ENCODE results near the gene PHLDA1. TPM values are rescaled to one million over a fixed set of nuclear protein-coding genes. Genes with fewer than 3 reads are reported as not detected.

The PHLDA1 gene
- total and polyA plus RNA-seq, 2 experiments from 2014 or later: 35.7 to 36.2 TPM

DNA sequence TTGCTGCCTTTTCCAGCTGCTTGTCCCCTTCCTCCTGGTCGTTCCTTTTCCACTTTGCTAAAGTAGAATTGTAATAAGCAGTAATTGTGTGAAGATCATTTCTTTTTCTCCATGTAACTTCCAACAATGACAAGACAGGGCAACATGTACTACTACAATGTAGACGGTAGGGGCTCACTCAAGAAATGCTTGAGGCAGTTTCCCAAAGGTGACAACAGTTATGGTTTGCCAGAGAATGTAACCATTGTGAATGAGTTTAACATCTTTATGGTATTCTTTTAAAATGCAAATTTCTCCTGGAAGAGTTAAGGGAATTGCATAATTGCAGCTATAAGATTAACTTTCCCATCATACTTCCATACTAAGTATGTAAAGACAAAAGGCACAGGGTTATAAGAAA lies 23.8 kb upstream of the PHLDA1 start:
- in situ Hi-C loops (cut with MboI): no loop called here
- H3K36me3 ChIP-seq (ENCODE audit: low read depth): peaks cover 93% of the 10 kb centered on the region
- H3K27ac ChIP-seq: no peak overlapping the region
- H3K9ac ChIP-seq: no peak overlapping the region
- no peak for DNase-seq
- H3K9me3 ChIP-seq (ENCODE audit: low read depth): no peaks in the 10 kb centered on the region
- H3K4me2 ChIP-seq (ENCODE audit: unreplicated experiment): no peak overlapping the region
- H3K9me2 ChIP-seq (ENCODE audit: insufficient read depth): no peaks in the 10 kb centered on the region
- H2AFZ ChIP-seq: no peak overlapping the region
- H3F3A ChIP-seq (ENCODE audit: insufficient read depth): peaks cover 38% of the 10 kb centered on the region; the same call in 1 of the 2 replicates
- no peaks in the 10 kb centered on the region for H4K20me1 ChIP-seq (ENCODE audit: insufficient read depth)
- WGBS, 2 experiments (ENCODE audit: low coverage in 1 of 2, low lambda C conversion rate in 2 of 2, missing lambda C conversion rate in 2 of 2): 74 to 80% methylated on average over 2 of the region's 2 CpGs
- no peak overlapping the region for H3K4me3 ChIP-seq
- TF ChIP-seq EZH2phosphoT487 (IDR thresholded peaks at IDR 0.05; ENCODE audit: insufficient read depth, low read depth) (no peak), EZH2 (IDR thresholded peaks at IDR 0.05; ENCODE audit: insufficient read depth, poor library complexity, severe bottlenecking) (no peak)
- no peaks in the 10 kb centered on the region for H3K27me3 ChIP-seq (replicated peaks; ENCODE audit: insufficient read depth)
- H3K79me2 ChIP-seq (ENCODE audit: insufficient read depth): peaks cover 95% of the 10 kb centered on the region
- peaks cover 5% of the 10 kb centered on the region; the same call in 1 of the 2 replicates for H3K4me1 ChIP-seq (ENCODE audit: insufficient read depth)

DNA sequence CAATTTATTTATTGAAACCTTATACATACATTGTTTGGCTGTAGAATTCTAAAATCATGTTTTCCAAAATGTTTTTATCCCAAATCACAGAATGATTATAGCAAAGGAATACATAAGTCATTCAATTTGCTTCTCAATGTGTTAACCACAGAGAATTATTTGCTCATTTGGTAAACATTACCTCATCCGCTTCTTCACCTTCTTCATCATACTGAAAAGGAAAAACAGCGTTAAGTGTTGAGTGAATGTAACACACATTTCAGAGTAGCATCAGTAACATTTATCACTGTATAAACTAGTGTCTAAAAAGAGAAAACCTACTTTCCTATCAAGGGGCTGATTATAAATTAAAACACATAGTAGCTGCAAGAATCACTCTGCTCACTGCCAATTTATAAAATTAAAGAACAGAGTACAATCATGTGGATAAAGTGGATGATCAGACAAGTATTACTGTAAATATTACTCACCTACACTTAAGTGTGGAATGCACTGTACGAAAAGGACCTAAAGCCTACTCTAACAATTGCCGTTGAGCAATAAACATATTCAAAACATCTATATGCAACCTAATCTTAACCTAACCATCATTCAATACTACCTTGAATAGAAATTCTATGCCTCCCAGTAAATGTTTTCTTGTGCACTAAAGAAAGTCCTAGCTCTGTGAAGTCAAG lies 18.1 kb upstream of the PHLDA1 start:
- Histone ChIP-seq H3F3A (ENCODE audit: insufficient read depth) (peaks cover 36% of the 10 kb centered on the region; the same call in 1 of the 2 replicates), H3K27me3 (replicated peaks; ENCODE audit: insufficient read depth) (no peaks in the 10 kb centered on the region), H3K4me3 (no peak overlapping the region), H3K9me2 (ENCODE audit: insufficient read depth) (no peaks in the 10 kb centered on the region), H3K9ac (no peak overlapping the region), H3K4me1 (ENCODE audit: insufficient read depth) (peaks cover 11% of the 10 kb centered on the region; the same call in 1 of the 2 replicates), H3K9me3 (ENCODE audit: low read depth) (no peaks in the 10 kb centered on the region), H3K4me2 (ENCODE audit: unreplicated experiment) (no peak overlapping the region), H2AFZ (no peak overlapping the region), H4K20me1 (ENCODE audit: insufficient read depth) (no peaks in the 10 kb centered on the region), H3K36me3 (ENCODE audit: low read depth) (peaks cover 96% of the 10 kb centered on the region), H3K27ac (no peak overlapping the region), H3K79me2 (ENCODE audit: insufficient read depth) (peaks cover 43% of the 10 kb centered on the region)
- 86 to 88% methylated on average over 4 of the region's 4 CpGs for WGBS, 2 experiments (ENCODE audit: low coverage in 1 of 2, low lambda C conversion rate in 2 of 2, missing lambda C conversion rate in 2 of 2)
- in situ Hi-C loops (cut with MboI): no loop called here
- no peak for DNase-seq
- TF ChIP-seq EZH2 (IDR thresholded peaks at IDR 0.05; ENCODE audit: insufficient read depth, poor library complexity, severe bottlenecking): no peak
- no peak for TF ChIP-seq EZH2phosphoT487 (IDR thresholded peaks at IDR 0.05; ENCODE audit: insufficient read depth, low read depth)

GRCh38 chr12:76047742-76048141 lies 16.2 kb upstream of the PHLDA1 start:
- peaks cover 11% of the 10 kb centered on the region; the same call in 1 of the 2 replicates for H3K4me1 ChIP-seq (ENCODE audit: insufficient read depth)
- H3K27me3 ChIP-seq (replicated peaks; ENCODE audit: insufficient read depth): no peaks in the 10 kb centered on the region
- H3K36me3 ChIP-seq (ENCODE audit: low read depth): peaks cover 93% of the 10 kb centered on the region
- no peaks in the 10 kb centered on the region for H3K9me2 ChIP-seq (ENCODE audit: insufficient read depth)
- no peak overlapping the region for H3K9ac ChIP-seq
- H3K79me2 ChIP-seq (ENCODE audit: insufficient read depth): peaks cover 24% of the 10 kb centered on the region
- H3F3A ChIP-seq (ENCODE audit: insufficient read depth): peaks cover 34% of the 10 kb centered on the region
- no peaks in the 10 kb centered on the region for H4K20me1 ChIP-seq (ENCODE audit: insufficient read depth)
- no peak overlapping the region for H3K4me3 ChIP-seq
- in situ Hi-C loops (cut with MboI): no loop called here
- no peaks in the 10 kb centered on the region for H3K9me3 ChIP-seq (ENCODE audit: low read depth)
- DNase-seq: peak; percentile 9
- no peak overlapping the region for H2AFZ ChIP-seq
- WGBS, 2 experiments (ENCODE audit: low coverage in 1 of 2, low lambda C conversion rate in 2 of 2, missing lambda C conversion rate in 2 of 2): 95 to 98% methylated on average over 2 of the region's 2 CpGs
- no peak for TF ChIP-seq EZH2 (IDR thresholded peaks at IDR 0.05; ENCODE audit: insufficient read depth, poor library complexity, severe bottlenecking)
- no peak overlapping the region for H3K4me2 ChIP-seq (ENCODE audit: unreplicated experiment)
- H3K27ac ChIP-seq: no peak overlapping the region

- TF ChIP-seq EZH2 (IDR thresholded peaks at IDR 0.05; ENCODE audit: insufficient read depth, poor library complexity, severe bottlenecking) (no peak), EZH2phosphoT487 (IDR thresholded peaks at IDR 0.05; ENCODE audit: insufficient read depth, low read depth) (no peak)
- H3K9me2 ChIP-seq (ENCODE audit: insufficient read depth): no peaks in the 10 kb centered on the region
- no peak overlapping the region for H3K4me3 ChIP-seq
- H3K27me3 ChIP-seq (replicated peaks; ENCODE audit: insufficient read depth): no peaks in the 10 kb centered on the region
- peaks cover 7% of the 10 kb centered on the region; the same call in 1 of the 2 replicates for H3K4me1 ChIP-seq (ENCODE audit: insufficient read depth)
- H3F3A ChIP-seq (ENCODE audit: insufficient read depth): peaks cover 34% of the 10 kb centered on the region
- WGBS, 2 experiments (ENCODE audit: low coverage in 1 of 2, low lambda C conversion rate in 2 of 2, missing lambda C conversion rate in 2 of 2): 95 to 100% methylated on average over 2 of the region's 2 CpGs
- no peak overlapping the region for H3K9ac ChIP-seq
- in situ Hi-C loops (cut with MboI): no loop called here
- no peak overlapping the region for H2AFZ ChIP-seq
- H3K27ac ChIP-seq: no peak overlapping the region
- no peak overlapping the region for H3K4me2 ChIP-seq (ENCODE audit: unreplicated experiment)
- no peaks in the 10 kb centered on the region for H4K20me1 ChIP-seq (ENCODE audit: insufficient read depth)
- DNase-seq: no peak
- H3K79me2 ChIP-seq (ENCODE audit: insufficient read depth): peaks cover 17% of the 10 kb centered on the region
- H3K36me3 ChIP-seq (ENCODE audit: low read depth): peaks cover 89% of the 10 kb centered on the region
- no peaks in the 10 kb centered on the region for H3K9me3 ChIP-seq (ENCODE audit: low read depth)
These were observed 15.5 kb upstream of the PHLDA1 start for GRCh38 chr12:76047060-76047459.

All from GM23248 (cell line).